Spinal cord (tissue), 10 donors: ENCODE measurements around the gene MYRIP. TPM values are rescaled to one million over a fixed set of nuclear protein-coding genes. Genes with fewer than 3 reads are reported as not detected.
"Not testable (repeated sequence)": the region's sequence is repeated elsewhere in the genome, so short reads cannot be mapped to it uniquely, and the experiment has no call there.

Experiments
- DNase-seq, 6 donors: peaks; one replicate each; pipeline versions ENCODE4 v3.0.0 to v3.0.0-alpha.2; 2013 to 2015; ENCODE audit warnings: low spot score in 6 of 6, low read depth in 4 of 6
- H3K27ac ChIP-seq: one replicate; pipeline ENCODE4 v1.5.1; 2013; ENCODE audit warnings: low read depth, low read length, control low read depth
- H3K27me3 ChIP-seq: one replicate; pipeline ENCODE4 v1.6.1; 2013; ENCODE audit warnings: low read length; ENCODE audit not compliant: control insufficient read depth, insufficient read depth
- H3K36me3 ChIP-seq: one replicate; pipeline ENCODE4 v1.6.1; 2013; ENCODE audit warnings: low read length; ENCODE audit not compliant: control insufficient read depth, insufficient read depth
- H3K4me1 ChIP-seq: one replicate; pipeline ENCODE4 v1.6.1; 2013; ENCODE audit warnings: low read length; ENCODE audit not compliant: control insufficient read depth, insufficient read depth
- H3K4me3 ChIP-seq: one replicate; pipeline ENCODE4 v1.5.1; 2013; ENCODE audit warnings: low read depth, low read length, control low read depth
- H3K9me3 ChIP-seq: one replicate; pipeline ENCODE4 v1.6.1; 2013; ENCODE audit warnings: low read length; ENCODE audit not compliant: control insufficient read depth, insufficient read depth
- WGBS: methylation state at CpG from one replicate; pipeline ENCODE4 v1.1.5; 2013; ENCODE audit warnings: missing lambda C conversion rate; ENCODE audit not compliant: insufficient coverage; 5-methylcytosine and 5-hydroxymethylcytosine counted together
- polyA plus RNA-seq, 2 donors: library from polyadenylated mRNA; unstranded; fragments of 120-200 nt; gene quantifications; one replicate each; pipeline ENCODE4 v1.2.1, GENCODE V29; 2013; ENCODE audit not compliant: insufficient read length in 2 of 2
- total RNA-seq, 2 donors: library from RNA; depleted of rRNA in 1 of 2; stranded (reverse); fragments of 120-200 nt in 1 of 2; fragments of >200 nt in 1 of 2; gene quantifications; one replicate each; pipeline versions ENCODE4 v1.2.3 to v1.2.4, GENCODE V29; 2013 to 2014
- donor health status: healthy.

MYRIP gene
- total and polyA plus RNA-seq, 4 donors, result 12.5 to 18.5 (median 15.0) TPM

GRCh38 chr3:40268802-40269524 lies 459.6 kb downstream of the MYRIP start:
- peaks cover 4% of the 10 kb centered on the region for H3K4me1 ChIP-seq
- no peaks in the 10 kb centered on the region for H3K27me3 ChIP-seq
- peak overlapping the region; percentile 36 for H3K27ac ChIP-seq
- peak in 4 of 6 donors; percentile 24 to 80 (median 52) for DNase-seq
- no peaks in the 10 kb centered on the region for H3K36me3 ChIP-seq
- H3K4me3 ChIP-seq, result no peak overlapping the region
- H3K9me3 ChIP-seq, result no peaks in the 10 kb centered on the region
- WGBS, result 40% methylated on average over 2 of the region's 2 CpGs

DNA sequence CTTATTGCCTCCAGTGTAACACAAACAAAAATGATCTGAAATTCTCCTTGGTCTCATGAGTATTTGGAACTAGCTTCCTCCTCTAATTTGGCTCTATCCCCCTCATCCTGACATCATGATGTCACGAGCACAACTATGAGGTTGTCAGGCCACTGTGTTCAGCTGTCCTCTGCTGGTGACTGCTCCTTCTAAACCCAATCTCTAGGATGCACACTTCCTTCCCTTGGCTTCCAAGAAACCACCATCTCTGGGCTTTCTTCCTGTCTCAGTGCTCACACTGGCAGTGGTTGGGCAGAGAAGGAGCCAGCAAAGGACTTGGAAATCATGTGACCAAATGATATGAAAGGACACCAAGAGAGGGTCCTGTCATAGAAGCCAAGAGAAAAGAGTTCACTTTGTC lies 469.4 kb downstream of the MYRIP start:
- DNase-seq, result no peak
- H3K4me1 ChIP-seq, result no peaks in the 10 kb centered on the region
- no peak overlapping the region for H3K27ac ChIP-seq
- H3K4me3 ChIP-seq, result no peak overlapping the region
- H3K36me3 ChIP-seq, result no peaks in the 10 kb centered on the region
- WGBS, result 0% methylated on average over 1 of the region's 1 CpG
- H3K27me3 ChIP-seq, result no peaks in the 10 kb centered on the region
- no peaks in the 10 kb centered on the region for H3K9me3 ChIP-seq

- WGBS, result no CpG with 5 or more reads among the region's 2 CpGs
- no peak overlapping the region for H3K27ac ChIP-seq
- H3K4me3 ChIP-seq, result no peak overlapping the region
- no peaks in the 10 kb centered on the region for H3K27me3 ChIP-seq
- no peak for DNase-seq
- peaks cover 2% of the 10 kb centered on the region for H3K9me3 ChIP-seq
- H3K4me1 ChIP-seq, result no peaks in the 10 kb centered on the region
- no peaks in the 10 kb centered on the region for H3K36me3 ChIP-seq
These were observed 472.6 kb downstream of the MYRIP start for GRCh38 chr3:40281995-40282394.

- not testable (repeated sequence) for H3K27me3 ChIP-seq, DNase-seq, H3K36me3 ChIP-seq, H3K9me3 ChIP-seq, H3K4me1 ChIP-seq, H3K27ac ChIP-seq, H3K4me3 ChIP-seq
- WGBS, result 90% methylated on average over 2 of the region's 5 CpGs
These were observed 473.6 kb downstream of the MYRIP start for GRCh38 chr3:40283057-40283456.

DNA sequence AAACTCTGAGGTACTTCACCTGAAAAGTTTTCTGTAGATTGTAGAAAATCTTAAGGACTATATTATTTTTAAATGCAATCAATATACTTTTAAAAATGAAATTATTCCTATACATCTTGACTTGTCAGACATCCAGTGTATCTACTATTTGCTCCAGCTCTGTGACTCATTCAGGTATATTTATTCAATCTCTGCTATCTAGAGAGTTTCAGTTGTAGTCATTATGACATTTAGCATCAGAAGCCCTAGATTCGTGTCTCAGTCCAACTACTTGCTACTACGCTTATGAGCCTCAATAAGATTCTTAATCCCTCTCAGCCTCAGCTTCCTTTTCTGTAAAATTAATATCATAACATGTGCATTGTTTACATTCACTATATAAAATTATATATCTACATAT lies 477.8 kb downstream of the MYRIP start:
- Histone ChIP-seq H3K27ac (no peak overlapping the region), H3K9me3 (peaks cover 2% of the 10 kb centered on the region), H3K27me3 (no peaks in the 10 kb centered on the region), H3K4me3 (no peak overlapping the region), H3K36me3 (peaks cover 7% of the 10 kb centered on the region), H3K4me1 (no peaks in the 10 kb centered on the region)
- no CpG with 5 or more reads among the region's 2 CpGs for WGBS
- DNase-seq, result no peak

GRCh38 chr3:40290396-40290795 lies 481.0 kb downstream of the MYRIP start:
- H3K9me3 ChIP-seq, result no peaks in the 10 kb centered on the region
- no peak overlapping the region for H3K4me3 ChIP-seq
- WGBS, result 98% methylated on average over 6 of the region's 6 CpGs
- DNase-seq, result no peak
- peaks cover 7% of the 10 kb centered on the region for H3K36me3 ChIP-seq
- no peaks in the 10 kb centered on the region for H3K4me1 ChIP-seq
- no peak overlapping the region for H3K27ac ChIP-seq
- H3K27me3 ChIP-seq, result no peaks in the 10 kb centered on the region

- no peak for DNase-seq
- Histone ChIP-seq H3K4me1 (no peaks in the 10 kb centered on the region), H3K27ac (no peak overlapping the region), H3K36me3 (peaks cover 7% of the 10 kb centered on the region), H3K27me3 (no peaks in the 10 kb centered on the region), H3K4me3 (no peak overlapping the region), H3K9me3 (no peaks in the 10 kb centered on the region)
- 100% methylated on average over 2 of the region's 4 CpGs for WGBS
These were observed 482.1 kb downstream of the MYRIP start for GRCh38 chr3:40291471-40291870.

DNA sequence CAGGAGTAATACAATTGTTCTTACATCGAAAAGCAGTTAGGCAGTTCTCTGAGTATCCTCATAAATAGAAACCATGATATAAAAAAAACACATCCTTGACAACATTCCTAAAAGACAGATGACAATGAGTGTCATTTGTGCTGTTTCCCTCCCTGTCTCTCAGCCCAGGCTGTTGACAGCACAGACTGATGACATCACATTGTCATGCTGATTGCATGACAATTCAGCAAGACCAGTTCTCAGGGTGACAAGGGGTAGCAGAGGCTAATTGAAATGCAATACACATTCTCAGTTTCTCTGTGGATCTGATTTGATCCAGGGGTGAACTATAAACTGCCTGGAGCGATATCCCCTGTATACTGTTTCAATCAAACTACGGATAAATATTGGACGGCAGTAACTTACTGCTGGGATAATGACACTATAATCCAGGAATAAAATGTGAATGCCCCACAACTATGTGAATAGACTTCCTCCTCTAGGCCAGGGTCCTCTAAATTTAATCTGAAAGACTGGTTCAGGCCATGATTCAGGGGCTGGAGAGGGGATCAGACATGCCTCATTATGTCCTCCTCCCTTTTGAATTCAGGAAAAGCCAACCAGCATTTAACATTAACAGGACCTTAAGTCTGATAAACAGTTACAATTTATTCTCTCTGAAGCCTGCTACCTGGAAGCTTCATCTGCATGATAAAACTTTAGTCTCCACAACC lies 483.4 kb downstream of the MYRIP start:
- Histone ChIP-seq H3K27me3 (no peaks in the 10 kb centered on the region), H3K9me3 (no peaks in the 10 kb centered on the region), H3K36me3 (peaks cover 7% of the 10 kb centered on the region), H3K4me3 (no peak overlapping the region), H3K4me1 (no peaks in the 10 kb centered on the region), H3K27ac (no peak overlapping the region)
- DNase-seq, result peak in 2 of 6 donors; percentile 63 to 84
- WGBS, result 60% methylated on average over 1 of the region's 4 CpGs

DNA sequence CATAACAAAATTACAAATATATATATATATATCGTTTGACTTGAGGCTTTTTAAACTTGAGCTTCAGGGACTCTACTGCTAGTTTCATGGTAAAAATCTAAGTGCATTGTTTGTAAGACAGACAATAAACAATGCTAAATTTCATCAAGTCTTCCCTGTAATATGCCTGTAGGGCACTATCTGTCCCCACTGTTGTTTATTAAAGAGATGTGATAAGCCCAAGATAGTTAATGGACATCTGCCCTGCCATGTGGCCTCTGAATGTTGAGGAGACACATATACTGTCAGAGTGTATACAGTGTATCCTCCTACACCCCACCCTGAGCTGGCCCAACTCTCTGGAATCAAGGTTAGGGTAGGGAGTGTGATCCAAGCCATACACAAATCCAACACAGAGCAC lies 485.0 kb downstream of the MYRIP start:
- no peaks in the 10 kb centered on the region for H3K27me3 ChIP-seq
- no peaks in the 10 kb centered on the region for H3K4me1 ChIP-seq
- no peak for DNase-seq
- no CpG with 5 or more reads among the region's 1 CpG for WGBS
- no peaks in the 10 kb centered on the region for H3K9me3 ChIP-seq
- no peak overlapping the region for H3K27ac ChIP-seq
- H3K36me3 ChIP-seq, result peaks cover 7% of the 10 kb centered on the region
- no peak overlapping the region for H3K4me3 ChIP-seq

DNA sequence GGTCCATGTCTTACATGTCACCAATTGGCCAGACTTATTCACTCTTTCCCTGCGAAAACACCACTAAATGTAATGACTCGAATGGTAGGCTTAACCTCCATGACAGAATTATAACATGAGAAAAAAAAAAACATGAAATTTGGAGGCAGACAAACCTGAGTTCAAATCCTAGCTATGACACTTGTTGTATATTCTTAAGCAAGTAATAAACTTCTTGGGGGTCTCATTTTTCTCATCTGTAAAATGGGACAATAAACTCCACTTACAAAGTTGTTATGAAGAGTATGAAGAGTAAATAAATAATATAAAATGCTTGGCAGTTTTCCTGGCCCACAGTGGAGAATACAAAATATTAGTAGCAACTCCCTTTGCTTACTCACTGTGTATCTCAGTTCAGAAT lies 488.7 kb downstream of the MYRIP start:
- Histone ChIP-seq H3K36me3 (no peaks in the 10 kb centered on the region), H3K27me3 (no peaks in the 10 kb centered on the region), H3K27ac (no peak overlapping the region), H3K9me3 (no peaks in the 10 kb centered on the region), H3K4me3 (no peak overlapping the region), H3K4me1 (no peaks in the 10 kb centered on the region)
- WGBS, result no CpG with 5 or more reads among the region's 2 CpGs
- no peak for DNase-seq
